Type B pancreatic cell (in vitro differentiated cells): Measurements from ENCODE around the gene GRM2. TPM values are rescaled to one million over a fixed set of nuclear protein-coding genes. Genes with fewer than 3 reads are reported as not detected.

ENCODE experiments used
- DNase-seq: peaks from one replicate; pipeline ENCODE4 v3.0.0; 2021; ENCODE audit warnings: mixed read lengths; ENCODE audit not compliant: unreplicated experiment; ENCODE audit errors: extremely low spot score
- H3K27ac Mint-ChIP-seq: 2 replicates; pipeline ENCODE4 v1.8.0; 2021; ENCODE audit warnings: mild to moderate bottlenecking, mixed read lengths
- H3K27me3 Mint-ChIP-seq: 2 replicates; pipeline ENCODE4 v1.8.0; 2021; ENCODE audit warnings: mixed read lengths
- H3K36me3 Mint-ChIP-seq: 2 replicates; pipeline ENCODE4 v1.8.0; 2021; ENCODE audit warnings: mixed read lengths
- H3K4me1 Mint-ChIP-seq: one replicate; pipeline ENCODE4 v1.8.0; 2021; ENCODE audit warnings: mixed read lengths; ENCODE audit not compliant: unreplicated experiment
- H3K4me3 Mint-ChIP-seq: 2 replicates; pipeline ENCODE4 v1.8.0; 2021; ENCODE audit warnings: mild to moderate bottlenecking, mixed read lengths
- H3K9me3 Mint-ChIP-seq: 2 replicates; pipeline ENCODE4 v1.8.0; 2021; ENCODE audit warnings: mixed read lengths
- CTCF ChIP-seq: fragments of 200-600 bp; sonication (generic); conservative IDR thresholded peaks from 2 replicates; pipeline ENCODE4 v1.5.0; 2021; ENCODE audit warnings: antibody characterized with exemption, mild to moderate bottlenecking
- total RNA-seq: library from RNA; stranded (reverse); gene quantifications from 2 replicates; pipeline ENCODE4 v1.2.1, GENCODE V29; 2021; ENCODE audit warnings: low replicate concordance

The GRM2 gene
- total RNA-seq, 1 donor from 2014 or later, result 0.58 TPM

GRCh38 chr3:51712038-51712420 is 5.2 kb downstream of the GRM2 start:
- Mint-ChIP-seq H3K27me3 (peaks cover 31% of the 10 kb centered on the region), H3K4me3 (no peak overlapping the region), H3K36me3 (no peaks in the 10 kb centered on the region), H3K27ac (no peak overlapping the region), H3K9me3 (no peaks in the 10 kb centered on the region), H3K4me1 (no peaks in the 10 kb centered on the region)
- no peak for TF ChIP-seq CTCF
- DNase-seq, result no peak

DNA sequence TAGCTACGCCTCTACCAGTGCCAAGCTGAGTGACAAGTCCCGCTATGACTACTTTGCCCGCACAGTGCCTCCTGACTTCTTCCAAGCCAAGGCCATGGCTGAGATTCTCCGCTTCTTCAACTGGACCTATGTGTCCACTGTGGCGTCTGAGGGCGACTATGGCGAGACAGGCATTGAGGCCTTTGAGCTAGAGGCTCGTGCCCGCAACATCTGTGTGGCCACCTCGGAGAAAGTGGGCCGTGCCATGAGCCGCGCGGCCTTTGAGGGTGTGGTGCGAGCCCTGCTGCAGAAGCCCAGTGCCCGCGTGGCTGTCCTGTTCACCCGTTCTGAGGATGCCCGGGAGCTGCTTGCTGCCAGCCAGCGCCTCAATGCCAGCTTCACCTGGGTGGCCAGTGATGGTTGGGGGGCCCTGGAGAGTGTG is 5.7 kb downstream of the GRM2 start:
- Mint-ChIP-seq H3K4me3 (no peak overlapping the region), H3K4me1 (no peaks in the 10 kb centered on the region), H3K36me3 (no peaks in the 10 kb centered on the region), H3K27me3 (peaks cover 28% of the 10 kb centered on the region), H3K9me3 (no peaks in the 10 kb centered on the region), H3K27ac (no peak overlapping the region)
- TF ChIP-seq CTCF, result no peak
- DNase-seq, result no peak

- peak; percentile 64 for DNase-seq
- Mint-ChIP-seq H3K4me1 (no peaks in the 10 kb centered on the region), H3K4me3 (no peak overlapping the region), H3K27ac (no peak overlapping the region), H3K9me3 (no peaks in the 10 kb centered on the region), H3K36me3 (no peaks in the 10 kb centered on the region), H3K27me3 (peaks cover 24% of the 10 kb centered on the region)
- no peak for TF ChIP-seq CTCF
These were observed 6.1 kb downstream of the GRM2 start for GRCh38 chr3:51712963-51713362.

DNA sequence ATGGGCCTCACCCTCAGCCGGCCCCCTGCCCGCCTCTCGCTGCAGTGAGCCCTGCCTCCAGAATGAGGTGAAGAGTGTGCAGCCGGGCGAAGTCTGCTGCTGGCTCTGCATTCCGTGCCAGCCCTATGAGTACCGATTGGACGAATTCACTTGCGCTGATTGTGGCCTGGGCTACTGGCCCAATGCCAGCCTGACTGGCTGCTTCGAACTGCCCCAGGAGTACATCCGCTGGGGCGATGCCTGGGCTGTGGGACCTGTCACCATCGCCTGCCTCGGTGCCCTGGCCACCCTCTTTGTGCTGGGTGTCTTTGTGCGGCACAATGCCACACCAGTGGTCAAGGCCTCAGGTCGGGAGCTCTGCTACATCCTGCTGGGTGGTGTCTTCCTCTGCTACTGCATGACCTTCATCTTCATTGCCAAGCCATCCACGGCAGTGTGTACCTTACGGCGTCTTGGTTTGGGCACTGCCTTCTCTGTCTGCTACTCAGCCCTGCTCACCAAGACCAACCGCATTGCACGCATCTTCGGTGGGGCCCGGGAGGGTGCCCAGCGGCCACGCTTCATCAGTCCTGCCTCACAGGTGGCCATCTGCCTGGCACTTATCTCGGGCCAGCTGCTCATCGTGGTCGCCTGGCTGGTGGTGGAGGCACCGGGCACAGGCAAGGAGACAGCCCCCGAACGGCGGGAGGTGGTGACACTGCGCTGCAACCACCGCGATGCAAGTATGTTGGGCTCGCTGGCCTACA is 8.5 kb downstream of the GRM2 start:
- DNase-seq, result peak; percentile 52
- H3K4me1 Mint-ChIP-seq, result no peaks in the 10 kb centered on the region
- H3K4me3 Mint-ChIP-seq, result no peak overlapping the region
- peaks cover 11% of the 10 kb centered on the region for H3K27me3 Mint-ChIP-seq
- no peaks in the 10 kb centered on the region for H3K36me3 Mint-ChIP-seq
- TF ChIP-seq CTCF, result no peak
- H3K9me3 Mint-ChIP-seq, result no peaks in the 10 kb centered on the region
- H3K27ac Mint-ChIP-seq, result no peak overlapping the region

DNA sequence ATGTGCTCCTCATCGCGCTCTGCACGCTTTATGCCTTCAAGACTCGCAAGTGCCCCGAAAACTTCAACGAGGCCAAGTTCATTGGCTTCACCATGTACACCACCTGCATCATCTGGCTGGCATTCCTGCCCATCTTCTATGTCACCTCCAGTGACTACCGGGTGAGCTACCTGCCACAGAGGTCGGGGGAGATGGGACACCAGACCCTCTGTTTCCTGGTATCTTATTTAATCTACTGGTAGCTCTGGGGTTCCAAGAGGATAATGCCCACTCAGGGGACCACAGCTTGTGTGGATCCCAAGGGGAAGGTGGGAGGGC is 9.1 kb downstream of the GRM2 start:
- H3K9me3 Mint-ChIP-seq, result no peaks in the 10 kb centered on the region
- H3K27ac Mint-ChIP-seq, result no peak overlapping the region
- no peaks in the 10 kb centered on the region for H3K4me1 Mint-ChIP-seq
- no peak overlapping the region for H3K4me3 Mint-ChIP-seq
- DNase-seq, result no peak
- no peaks in the 10 kb centered on the region for H3K36me3 Mint-ChIP-seq
- no peak for TF ChIP-seq CTCF
- peaks cover 15% of the 10 kb centered on the region for H3K27me3 Mint-ChIP-seq

- TF ChIP-seq CTCF, result no peak
- H3K27ac Mint-ChIP-seq, result no peak overlapping the region
- H3K36me3 Mint-ChIP-seq, result no peaks in the 10 kb centered on the region
- no peaks in the 10 kb centered on the region for H3K9me3 Mint-ChIP-seq
- H3K4me1 Mint-ChIP-seq, result no peaks in the 10 kb centered on the region
- H3K4me3 Mint-ChIP-seq, result no peak overlapping the region
- DNase-seq, result no peak
- peaks cover 15% of the 10 kb centered on the region for H3K27me3 Mint-ChIP-seq
These were observed 9.9 kb downstream of the GRM2 start for GRCh38 chr3:51716805-51717204.
